Embryonic facial prominence (tissue), 1 donor: Measurements from ENCODE around the gene TCEAL7.
"Not testable (repeated sequence)": the region's sequence is repeated elsewhere in the genome, so short reads cannot be mapped to it uniquely, and the experiment has no call there.

Experiments
- DNase-seq: peaks from one replicate; pipeline ENCODE4 v3.0.0-alpha.2; 2016; ENCODE audit errors: extremely low spot score

Gene TCEAL7, protein sequence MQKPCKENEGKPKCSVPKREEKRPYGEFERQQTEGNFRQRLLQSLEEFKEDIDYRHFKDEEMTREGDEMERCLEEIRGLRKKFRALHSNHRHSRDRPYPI

DNA sequence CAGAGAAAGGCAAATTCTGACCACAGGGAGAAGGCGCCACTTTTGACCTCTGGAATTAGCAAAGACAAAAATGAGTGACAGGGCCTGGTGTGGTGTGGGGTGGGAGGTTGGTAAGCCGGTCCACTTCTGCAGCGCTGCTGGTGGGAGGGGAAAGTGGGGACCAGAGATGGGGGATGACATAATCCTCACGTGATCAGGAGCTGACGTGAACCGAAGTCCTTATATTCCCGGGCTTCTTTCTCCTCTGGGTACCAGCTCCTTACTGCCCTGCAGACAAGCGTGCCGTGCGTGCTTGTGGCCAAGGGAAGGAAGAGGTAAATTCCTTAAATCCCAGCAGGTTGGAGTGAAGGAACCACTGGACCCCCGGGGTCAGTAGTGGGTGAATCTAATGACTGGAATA, at the start of gene TCEAL7:
Gene TCEAL7 (plus strand): TSS at position 249 of the 400 bp plus-strand sequence. CDS start 1,165 bp downstream, outside the sequence.
- peak; percentile 76 for DNase-seq

DNA sequence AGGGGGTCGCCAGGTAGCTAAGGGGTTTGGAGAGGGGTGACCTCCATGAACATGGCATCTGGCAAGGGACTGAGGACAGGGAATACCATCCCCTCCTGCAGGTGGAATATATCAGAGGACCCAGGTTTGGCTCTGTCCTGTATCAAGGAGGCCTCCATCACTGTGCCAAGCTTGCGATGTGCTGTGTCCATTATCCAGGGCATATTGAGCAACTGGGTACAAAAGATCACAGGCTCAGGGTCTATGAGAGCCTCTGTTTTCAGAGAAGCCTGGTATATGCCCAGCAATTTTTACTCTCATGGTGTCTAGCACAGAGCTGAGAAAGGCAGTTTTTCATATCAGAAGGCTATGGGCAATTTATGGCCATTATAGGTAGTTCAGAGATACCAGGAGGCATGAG, 36.9 kb upstream of the TCEAL7 start:
- no peak for DNase-seq

DNA sequence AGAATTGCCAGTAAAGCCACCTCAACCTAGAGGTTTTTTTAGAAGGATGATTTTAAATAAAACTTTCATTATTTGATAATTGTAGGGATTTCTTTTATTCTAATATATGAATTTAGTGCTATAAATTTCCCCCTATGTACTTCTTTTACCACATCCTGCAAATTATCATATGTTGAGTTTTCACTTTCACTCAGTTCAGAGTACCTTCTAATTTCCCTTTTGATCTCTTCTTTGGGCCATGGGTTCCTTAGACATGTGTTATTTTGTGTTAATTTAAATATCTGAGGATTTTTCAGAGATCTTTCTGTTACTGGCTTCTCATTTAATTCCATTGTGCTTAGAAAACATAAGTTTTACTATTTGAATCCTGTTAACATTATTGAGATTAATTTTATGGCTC, 25.3 kb upstream of the TCEAL7 start:
- DNase-seq = no peak

DNA sequence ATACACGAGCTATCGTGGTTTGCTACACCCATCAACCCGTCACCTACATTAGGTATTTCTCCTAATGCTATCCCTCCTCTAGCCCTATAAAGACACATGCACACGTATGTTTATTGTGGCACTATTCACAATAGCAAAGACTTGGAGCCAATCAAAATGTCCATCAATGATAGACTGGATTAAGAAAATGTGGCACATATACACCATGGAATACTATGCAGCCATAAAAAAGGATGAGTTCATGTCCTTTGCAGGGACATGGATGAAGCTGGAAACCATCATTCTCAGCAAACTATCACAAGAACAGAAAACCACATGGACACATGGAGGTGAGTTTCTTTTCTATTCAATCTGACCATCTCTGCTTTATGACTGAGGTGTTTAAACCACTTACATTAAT, 24.4 kb upstream of the TCEAL7 start:
- not testable (repeated sequence) for DNase-seq

DNA sequence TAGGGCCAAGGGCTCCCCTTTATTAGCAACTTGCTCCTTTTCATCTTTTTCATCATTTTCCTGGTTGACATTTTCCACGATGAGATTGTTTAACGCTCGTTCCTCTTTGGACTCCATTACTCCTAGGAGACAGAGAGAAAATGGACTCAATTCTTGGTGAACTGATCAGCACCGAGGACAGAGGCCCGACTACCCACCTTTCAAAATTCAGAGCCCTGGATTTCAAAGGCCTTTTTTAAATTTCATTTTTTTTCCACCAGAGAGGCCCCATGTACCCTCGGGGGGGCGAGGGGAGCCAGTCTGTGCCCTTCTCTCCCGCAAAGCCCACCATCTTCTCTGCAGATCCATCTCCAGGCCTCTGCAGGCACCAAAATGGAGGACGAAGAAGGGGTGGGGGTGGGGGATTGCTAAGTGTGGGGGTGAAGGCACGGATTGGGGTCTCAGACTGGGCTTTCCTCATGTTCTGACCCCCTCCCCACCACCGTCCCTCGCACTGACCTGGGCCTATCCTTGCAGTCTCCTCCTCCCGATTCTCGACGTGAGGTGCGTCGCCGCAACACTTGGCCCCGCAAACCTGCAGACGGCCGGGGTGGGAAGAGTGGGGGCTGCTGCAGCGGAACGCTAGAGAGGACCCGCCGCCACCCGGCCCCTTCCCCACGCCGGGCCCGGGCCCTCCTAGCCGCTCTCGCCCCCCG, 20.0 kb upstream of the TCEAL7 start:
- no peak for DNase-seq

DNA sequence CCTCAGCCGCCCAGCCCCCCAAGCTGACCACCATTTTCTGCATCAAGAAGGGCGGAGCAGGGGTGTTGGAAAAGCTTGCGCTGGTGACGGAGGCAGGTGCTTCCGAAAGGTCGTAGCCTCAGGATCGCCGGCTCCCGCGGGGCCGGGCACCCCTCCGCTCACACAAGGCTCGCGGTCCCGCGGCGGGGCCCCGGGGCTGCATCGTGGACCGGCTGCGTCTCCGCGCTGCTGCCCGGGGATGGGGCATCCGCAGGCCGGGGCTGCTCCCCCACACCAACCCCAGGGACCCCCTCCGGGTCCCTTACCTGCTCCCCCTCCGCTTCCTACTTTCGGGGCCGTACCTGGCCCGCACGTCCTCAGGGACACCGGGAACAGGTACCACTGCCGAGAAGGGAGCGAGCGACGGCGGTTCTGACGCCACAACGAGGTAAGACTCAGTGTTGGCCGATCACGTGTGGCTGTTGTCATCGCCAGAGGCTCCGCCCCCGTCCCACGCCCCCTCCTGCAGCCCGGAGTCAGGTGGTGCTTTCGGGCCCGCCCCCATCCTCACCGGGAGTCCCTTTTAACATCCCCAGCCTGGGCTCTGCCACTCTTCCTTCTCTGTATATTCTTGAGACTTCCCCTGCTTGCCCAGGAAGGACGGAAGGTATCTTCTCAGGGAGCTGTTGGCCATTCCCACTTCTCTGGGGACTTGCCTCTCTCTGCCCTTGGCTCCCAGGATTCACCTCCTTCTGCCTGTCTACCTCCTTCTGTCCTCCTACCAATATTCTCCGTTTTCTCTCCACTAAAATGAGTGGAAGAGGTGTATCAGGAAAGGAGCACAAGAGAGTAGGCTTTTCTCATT, 19.3 kb upstream of the TCEAL7 start, which contains the start of gene BEX2:
Gene BEX2 (minus strand): TSS at position 436 of the 844 bp plus-strand sequence. CDS start 1,014 bp downstream, outside the sequence.
- DNase-seq = peak; percentile 38

DNA sequence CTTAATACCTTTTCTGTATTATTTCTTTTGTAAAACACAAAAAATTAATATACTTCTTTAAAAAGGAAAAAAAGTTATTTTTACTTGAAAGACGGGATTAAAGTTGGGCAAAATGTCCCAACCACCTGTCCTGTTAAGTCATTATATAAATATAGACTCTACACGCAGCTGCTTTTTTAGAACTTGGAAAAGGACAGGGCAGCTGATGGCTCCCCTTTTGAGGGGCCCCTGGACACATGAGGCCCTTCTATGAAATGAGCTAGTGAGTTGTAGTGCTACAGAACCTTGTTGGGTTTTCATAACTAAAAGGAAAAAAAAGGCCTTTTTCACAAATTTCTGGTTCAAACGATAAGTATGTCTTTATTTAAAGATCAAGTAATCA, 18.6 kb upstream of the TCEAL7 start:
- DNase-seq = no peak

DNA sequence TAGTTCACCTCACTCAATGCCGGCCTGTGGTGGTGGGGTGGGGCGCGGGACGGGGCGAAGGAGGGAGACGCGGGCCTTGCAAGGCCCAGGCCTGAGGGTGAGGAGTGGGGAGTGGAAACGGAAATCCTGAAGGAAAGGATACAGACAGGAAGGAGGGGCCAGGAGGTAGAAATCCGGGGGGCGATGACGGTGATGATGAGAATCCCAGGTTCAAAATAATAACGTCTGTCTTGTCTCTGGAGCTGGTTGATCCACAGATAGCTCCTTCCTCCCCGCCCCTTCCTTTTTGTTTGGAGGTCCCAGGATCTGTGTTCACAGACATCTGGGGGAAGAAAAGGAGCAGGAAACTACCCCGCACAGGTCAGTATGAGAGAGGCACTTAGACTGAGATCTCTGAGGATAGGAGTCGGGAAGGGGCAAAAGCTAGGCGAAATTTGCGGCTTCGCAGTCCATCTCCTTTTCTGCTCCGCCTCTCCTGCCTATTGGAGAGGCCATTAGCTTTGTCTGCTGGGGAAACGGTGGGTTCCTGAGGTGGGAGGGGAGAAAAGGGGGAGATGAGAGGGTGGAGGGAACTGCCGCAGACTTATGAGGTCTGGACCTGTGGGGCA, 746 bp downstream of the TCEAL7 start:
- DNase-seq = peak; percentile 7

DNA sequence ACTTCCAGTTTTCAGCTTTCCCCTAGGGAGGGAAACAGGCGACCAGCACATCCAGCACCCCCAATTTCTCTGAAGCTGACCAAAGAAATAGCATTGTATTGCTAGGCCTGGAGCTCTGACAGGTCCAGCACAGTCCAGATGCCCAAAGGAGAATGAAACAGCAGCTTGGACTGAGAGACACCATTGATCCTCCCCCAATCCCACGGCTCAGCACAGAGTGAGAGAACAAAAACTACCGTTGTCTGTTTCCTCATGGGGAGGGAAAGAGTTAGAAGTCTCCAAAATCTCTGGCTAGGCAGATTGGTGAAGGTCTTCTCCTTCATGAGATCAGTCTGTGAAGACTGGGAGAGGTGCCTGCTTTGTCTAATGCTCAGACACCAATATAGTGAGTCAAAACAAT, 8.6 kb downstream of the TCEAL7 start:
- no peak for DNase-seq

DNA sequence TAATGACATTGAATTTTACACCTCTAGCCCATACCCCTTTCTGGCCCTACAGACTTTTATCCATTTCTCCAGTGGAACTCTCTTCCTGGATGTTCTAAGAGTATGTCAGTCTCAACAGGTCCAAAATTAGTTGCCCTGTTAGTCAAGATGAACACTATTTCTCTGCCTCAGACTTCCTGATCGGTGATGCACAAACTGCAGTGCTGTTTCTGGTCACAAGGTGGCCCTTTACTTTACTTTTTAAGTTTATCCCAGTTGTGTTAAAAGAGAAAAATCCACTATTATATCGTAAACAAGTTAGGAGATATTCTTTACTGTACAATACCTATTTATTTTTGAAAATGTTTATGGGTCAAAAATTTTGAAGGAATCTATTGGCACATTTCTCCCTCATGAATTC, 13.1 kb downstream of the TCEAL7 start:
- no peak for DNase-seq

DNA sequence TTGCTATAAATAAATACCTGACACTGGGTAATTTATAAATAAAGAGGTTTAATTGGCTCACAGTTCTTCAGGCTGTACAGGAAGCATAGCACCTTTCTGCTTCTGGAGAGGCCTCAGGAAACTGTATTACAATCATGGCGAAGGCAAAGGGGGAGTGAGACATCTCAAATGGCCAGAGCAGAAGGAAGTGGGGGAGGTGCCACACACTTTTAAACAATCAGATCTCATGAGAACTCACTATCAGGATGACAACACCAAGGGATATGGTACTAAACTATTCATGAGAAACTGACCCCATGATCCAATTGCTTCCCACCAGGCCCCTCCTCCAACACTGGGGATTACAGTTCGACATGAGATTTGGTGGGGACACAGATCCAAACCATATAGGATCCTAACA, 14.6 kb downstream of the TCEAL7 start:
- DNase-seq = no peak

DNA sequence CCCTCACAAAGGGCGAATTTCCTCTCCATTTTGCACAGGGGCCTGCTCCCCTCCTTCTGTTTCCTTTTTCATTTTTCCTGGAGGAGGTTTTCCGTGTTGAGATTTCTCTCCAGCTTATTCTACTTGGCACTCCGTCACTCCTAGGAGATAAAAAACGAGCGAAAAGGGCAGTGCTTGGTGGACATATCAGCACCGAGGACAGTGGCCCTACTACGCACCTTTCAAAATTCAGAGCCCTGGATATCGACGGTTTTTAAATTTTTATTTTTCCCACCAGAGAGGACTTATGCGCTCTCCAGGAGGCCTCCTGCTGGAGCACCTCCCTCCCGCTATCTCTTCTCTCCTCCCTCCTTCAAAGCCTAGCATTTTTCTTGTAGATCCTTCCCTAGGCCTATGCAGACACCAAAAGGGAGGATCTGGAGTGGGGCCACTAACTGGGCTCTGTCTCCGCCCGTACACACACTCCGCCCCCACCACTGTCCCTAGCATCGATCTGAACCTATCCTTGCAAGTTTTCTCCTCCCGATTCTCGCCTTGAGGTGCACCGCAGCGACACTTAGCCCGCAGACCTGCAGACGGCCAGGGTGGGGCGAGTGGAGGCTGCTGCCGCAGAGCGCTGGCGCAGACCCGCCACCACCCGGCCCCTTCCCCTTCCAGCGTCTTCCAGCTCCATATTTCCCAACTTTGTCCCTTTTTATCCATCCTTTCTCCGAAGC, 17.8 kb downstream of the TCEAL7 start:
- no peak for DNase-seq

DNA sequence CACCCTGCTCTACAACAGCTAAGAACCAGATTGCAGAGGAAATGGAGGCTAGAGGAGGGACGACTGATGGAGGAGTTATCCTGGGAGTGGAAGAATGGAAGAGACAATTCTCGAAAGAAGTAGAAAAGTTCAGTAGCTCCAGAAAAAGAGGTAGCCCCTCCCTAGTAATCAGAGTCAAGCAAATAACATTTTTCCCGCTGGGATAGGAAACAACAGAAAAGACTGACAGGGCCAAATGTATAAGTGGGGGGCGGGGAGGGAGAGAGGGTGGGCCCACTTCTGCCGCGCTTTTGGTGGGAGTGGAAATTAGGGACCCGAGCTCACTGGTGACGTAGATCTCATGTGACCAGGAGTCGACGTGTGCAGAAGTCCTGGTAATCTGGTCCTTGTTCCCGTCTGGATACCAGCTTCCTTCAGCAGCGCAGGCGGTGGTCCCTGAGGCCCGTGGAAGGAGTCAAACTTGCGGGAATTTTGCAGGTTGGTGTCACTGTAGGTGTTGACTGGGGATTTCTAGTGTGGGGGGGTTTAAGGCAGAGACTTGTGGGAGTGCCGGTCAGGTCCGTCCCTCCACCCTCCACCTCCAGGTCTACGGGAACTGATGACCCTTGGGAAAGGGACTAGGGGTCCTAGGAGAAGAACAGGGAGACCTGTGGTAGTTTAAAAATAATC, 26.2 kb downstream of the TCEAL7 start, which contains the start of gene TCEAL9:
Gene TCEAL9 (plus strand): TSS at position 377 of the 669 bp plus-strand sequence. CDS start 1,179 bp downstream, outside the sequence.
- peak; percentile 88 for DNase-seq

DNA sequence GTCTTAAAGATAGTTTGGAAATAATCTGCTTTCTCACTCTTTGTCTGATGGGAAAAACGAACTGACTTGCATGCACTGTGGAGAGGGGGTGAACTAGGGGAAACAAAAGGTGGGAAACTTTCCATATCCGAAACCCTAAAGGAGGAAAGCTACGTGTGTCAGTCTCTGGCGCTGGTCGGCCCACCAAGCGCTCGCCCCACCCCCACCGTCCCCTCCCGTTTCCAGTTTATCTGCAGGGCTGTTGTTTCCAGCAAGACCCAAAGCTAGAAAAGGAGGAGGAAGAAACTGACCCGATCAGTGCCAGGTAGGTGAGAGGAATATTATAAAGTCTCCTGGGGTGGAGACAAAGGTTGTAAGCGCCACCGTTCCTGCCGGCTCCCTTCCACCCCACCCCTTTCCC, 26.8 kb downstream of the TCEAL7 start:
- DNase-seq = no peak

DNA sequence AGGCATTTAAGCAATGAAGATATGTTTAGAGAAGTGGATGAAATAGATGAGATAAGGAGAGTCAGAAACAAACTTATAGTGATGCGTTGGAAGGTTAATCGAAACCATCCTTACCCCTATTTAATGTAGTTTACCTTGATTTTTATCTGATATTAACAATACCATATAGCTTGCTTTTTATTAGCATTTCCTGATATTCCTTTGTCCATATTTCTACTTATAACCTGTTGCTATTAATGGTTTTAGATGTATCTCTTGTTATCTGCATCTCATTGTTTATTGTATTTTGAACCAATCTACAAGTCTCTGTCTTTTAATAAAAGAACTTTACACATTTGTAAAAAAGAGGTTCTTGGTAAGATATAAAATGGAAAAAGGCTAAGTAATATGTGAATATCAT, 27.8 kb downstream of the TCEAL7 start:
- DNase-seq = no peak

DNA sequence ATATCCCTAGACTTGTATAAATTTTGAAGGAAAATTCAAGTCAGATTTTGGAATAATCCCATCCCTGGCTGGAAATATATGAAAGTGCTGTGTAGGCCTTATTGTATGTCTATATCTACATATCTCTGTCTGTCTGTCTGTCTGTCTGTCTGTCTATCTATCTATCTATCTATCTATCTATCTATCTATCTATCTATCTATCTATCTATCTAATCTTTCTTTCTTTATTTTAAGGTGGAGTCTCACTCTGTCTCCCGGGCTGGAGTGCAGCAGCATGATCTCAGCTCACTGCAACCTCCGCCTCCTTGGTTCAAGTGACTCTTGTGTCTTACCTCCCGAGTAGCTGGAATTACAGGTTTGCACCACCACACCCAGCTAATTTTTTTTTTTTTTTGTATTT, 29.6 kb downstream of the TCEAL7 start:
- not testable (repeated sequence) for DNase-seq

DNA sequence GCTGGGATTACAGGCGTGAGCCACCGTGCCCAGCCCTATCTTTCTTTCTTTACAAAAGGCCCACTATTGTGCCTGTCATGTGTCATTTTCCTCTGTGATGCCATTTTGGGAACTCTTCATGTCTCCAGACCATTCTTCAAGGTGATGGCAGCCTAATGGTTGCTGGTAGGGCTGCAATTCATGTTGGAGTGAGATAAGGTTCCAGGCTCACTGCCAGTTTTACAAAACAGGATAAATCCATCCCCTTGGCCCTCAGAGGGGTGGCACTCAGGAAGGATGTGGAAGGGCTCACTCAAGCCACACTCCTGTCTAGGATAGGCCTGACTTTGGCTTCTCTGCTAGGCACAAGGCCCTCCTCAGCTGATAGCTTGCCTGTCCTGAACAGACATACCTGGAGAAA, 30.1 kb downstream of the TCEAL7 start:
- DNase-seq = no peak

DNA sequence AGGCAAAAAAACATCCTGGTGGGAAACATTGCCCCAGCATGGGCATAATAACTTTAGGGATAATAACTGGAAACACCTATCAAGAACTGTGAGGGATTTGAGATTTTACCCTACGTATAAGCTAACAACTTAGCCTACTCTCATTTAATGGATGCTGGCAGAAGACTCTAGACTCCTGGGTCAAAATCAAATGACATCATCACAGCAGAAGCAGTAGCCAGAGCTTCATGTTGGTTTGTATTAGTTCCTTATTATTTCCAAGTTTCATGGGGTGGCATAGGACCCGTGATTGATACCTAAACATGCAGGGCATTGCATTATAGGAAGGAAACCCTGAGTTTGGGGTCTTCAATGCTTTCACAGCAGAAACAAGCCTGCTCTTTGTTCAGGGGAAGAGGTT, 30.9 kb downstream of the TCEAL7 start:
- no peak for DNase-seq

DNA sequence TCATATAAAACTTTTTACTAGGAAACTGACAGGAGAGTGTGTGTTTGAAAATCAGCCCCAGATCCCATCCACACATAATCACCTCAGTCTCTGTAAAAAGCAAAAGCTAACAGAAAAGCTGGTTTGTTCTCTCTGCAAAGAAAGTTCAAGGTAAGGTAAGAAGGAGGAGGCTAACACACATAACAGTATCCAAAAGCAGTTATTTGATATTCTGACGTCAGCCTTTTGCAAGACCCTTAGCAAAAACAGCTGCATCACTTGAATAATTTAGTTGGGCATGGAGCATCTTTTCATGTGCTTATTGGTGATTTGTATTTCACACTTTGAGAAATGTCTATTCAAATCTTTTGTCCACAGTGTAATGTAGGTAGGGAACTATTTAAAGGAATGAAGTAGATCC, 31.8 kb downstream of the TCEAL7 start:
- DNase-seq = no peak

DNA sequence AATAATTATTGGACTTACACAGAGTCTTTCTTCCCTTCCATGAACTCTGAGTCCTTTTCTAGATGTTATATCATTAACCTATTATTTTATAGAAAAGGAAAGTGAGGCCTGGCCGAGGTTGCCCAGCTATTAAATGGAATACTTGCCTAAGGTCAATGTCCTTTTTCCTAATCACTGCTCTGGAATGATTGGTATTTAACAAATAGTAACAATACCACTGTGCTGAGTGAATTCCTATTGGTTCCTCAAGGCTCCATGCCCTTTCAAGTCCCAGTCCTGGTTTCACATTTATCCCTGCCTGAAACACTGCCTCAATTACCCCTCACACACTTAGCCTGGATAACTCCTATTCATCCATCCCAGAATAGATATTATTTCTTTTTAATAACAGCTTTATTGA, 32.4 kb downstream of the TCEAL7 start:
- no peak for DNase-seq

DNA sequence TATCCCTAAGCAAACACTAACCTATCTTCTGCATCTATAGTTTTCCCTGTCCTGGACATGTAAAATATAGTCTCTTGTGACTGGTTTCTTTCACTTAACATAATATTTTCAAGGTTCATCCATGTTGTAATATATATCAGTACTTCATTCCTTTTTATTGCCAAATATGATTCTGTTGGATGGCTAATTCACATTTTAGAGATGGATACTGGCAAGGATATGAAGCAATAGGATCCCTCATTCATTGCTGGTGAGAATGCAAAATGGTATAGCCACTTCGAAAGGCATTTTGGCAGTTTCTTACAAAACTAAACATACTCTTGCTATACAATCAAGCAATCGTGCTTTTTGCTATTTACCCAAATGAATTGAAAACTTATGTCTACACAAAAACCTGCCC, 33.0 kb downstream of the TCEAL7 start:
- DNase-seq = no peak
